Measurements from ENCODE around the gene DCAF5. TPM values are rescaled to one million over a fixed set of nuclear protein-coding genes. Genes with fewer than 3 reads are reported as not detected.

Gene DCAF5
- total RNA-seq, 1 experiment from 2014 or later = 45.5 TPM

DNA sequence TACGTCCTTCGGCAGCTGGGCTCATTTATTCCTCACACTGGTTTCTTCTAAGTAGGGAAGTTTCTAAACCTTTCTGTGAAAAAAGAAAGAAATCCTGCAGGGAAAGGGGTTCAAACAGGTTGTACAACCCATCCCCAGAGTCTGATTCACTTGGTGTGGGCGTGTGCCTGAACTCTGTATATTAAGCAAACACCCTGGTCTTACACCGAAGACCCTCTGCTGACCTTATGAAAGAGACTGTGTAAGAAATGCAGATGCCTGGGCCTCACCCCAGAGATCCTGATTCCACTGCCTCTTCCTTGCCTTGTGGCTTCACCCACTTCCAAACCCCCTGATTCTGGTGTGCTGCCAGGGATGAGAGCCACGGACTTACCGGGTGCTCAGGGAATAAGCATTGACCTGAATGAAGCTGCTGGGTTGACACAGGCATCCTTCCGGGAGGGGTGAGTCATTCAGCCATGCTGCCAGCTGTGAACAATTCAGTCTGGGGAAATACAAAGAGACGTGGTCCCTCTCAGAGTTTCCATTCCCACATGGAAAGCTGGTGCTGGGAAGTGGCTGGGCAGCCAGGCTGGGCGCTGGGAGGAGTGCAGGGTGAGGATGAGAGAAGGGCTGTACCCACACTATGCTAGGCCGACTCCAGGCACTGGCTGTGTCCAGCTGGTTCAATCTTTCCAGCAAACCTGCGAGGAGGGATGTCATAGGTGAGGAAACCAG is 147.3 kb downstream of the DCAF5 start:
- H3K36me3 ChIP-seq (ENCODE audit: insufficient read depth, low read length) = no peaks in the 10 kb centered on the region
- no peak overlapping the region for H2AFZ ChIP-seq (ENCODE audit: low read length)
- H3K27me3 ChIP-seq (ENCODE audit: low read length) = 0 out of 2 replicates have a peak, but pooled peaks cover 2% of the 10 kb centered on the region
- no peaks in the 10 kb centered on the region for H3K9me2 ChIP-seq (replicated peaks; ENCODE audit: insufficient read depth, low read length)
- no peaks in the 10 kb centered on the region for H3K79me2 ChIP-seq (ENCODE audit: low read length)
- no peak overlapping the region for H3K9ac ChIP-seq (ENCODE audit: low read length)
- no peak overlapping the region for H3K4me3 ChIP-seq (ENCODE audit: low read length)
- no peaks in the 10 kb centered on the region for H3K4me1 ChIP-seq (ENCODE audit: low read length)
- DNase-seq = no peak
- H4K20me1 ChIP-seq (ENCODE audit: insufficient read depth, low read depth, low read length) = 0 out of 2 replicates have a peak, but pooled peaks cover 3% of the 10 kb centered on the region
- no peak overlapping the region for H3K4me2 ChIP-seq (ENCODE audit: low read depth, low read length, poor library complexity, severe bottlenecking)
- H3K9me3 ChIP-seq (ENCODE audit: low read length) = no peaks in the 10 kb centered on the region
- no peak overlapping the region for H3K27ac ChIP-seq (ENCODE audit: low read length)

GRCh38 chr14:69004731-69005431 is 148.0 kb downstream of the DCAF5 start:
- H3K4me1 ChIP-seq (ENCODE audit: low read length) = no peaks in the 10 kb centered on the region

DNA sequence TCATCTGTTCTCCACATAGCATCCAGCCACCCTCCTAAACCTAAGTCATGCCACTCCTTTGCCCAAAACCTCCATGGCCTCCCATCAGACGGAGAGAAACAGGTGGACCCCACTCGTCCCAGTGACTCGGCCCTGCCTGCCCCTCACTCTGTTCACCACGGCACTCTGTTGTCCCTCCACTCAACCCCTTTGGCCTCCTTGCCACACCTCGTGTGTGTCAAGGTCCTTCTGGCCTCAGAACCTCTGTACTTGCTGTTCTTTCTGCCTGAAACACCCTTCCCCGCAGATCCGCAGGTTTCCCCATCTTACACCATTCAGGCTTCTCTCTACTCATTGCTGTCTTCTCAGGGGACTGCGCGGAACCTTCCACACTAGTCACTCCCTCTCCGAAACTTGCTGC is 149.3 kb downstream of the DCAF5 start:
- Histone ChIP-seq H2AFZ (ENCODE audit: low read length) (no peak overlapping the region), H3K4me1 (ENCODE audit: low read length) (no peaks in the 10 kb centered on the region), H3K9me3 (ENCODE audit: low read length) (no peaks in the 10 kb centered on the region)

More at GRCh38 chr14:69004731-69005431, 148.0 kb downstream of the DCAF5 start:
- Histone ChIP-seq H3K9me3 (ENCODE audit: low read length) (no peaks in the 10 kb centered on the region), H3K9me2 (replicated peaks; ENCODE audit: insufficient read depth, low read length) (no peaks in the 10 kb centered on the region), H3K79me2 (ENCODE audit: low read length) (no peaks in the 10 kb centered on the region), H3K36me3 (ENCODE audit: insufficient read depth, low read length) (no peaks in the 10 kb centered on the region), H3K4me2 (ENCODE audit: low read depth, low read length, poor library complexity, severe bottlenecking) (no peak overlapping the region), H4K20me1 (ENCODE audit: insufficient read depth, low read depth, low read length) (0 out of 2 replicates have a peak, but pooled peaks cover 3% of the 10 kb centered on the region), H3K4me3 (ENCODE audit: low read length) (no peak overlapping the region), H3K9ac (ENCODE audit: low read length) (no peak overlapping the region), H2AFZ (ENCODE audit: low read length) (no peak overlapping the region), H3K27ac (ENCODE audit: low read length) (no peak overlapping the region), H3K27me3 (ENCODE audit: low read length) (0 out of 2 replicates have a peak, but pooled peaks cover 2% of the 10 kb centered on the region)
- DNase-seq = no peak

DNA sequence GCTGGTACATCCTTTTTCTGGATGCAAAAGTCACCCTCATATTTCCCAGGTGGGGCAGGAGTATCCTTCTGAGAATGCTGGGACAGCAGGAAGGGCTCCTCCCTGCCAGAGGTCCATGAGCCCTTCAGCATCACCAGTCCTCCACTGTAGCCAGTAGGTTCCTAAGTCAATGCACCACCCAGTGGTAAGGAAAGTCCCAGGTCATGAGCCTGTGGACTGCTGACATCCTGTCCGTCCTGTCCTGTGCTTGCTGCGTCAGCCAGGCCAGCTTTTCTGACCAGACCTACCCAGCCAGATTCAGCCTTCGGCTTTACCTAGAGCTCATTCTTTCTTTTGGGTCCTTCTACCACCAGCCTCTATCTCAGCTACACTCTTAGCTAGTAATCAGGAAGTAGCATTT is 150.8 kb downstream of the DCAF5 start:
- Histone ChIP-seq H3K27me3 (ENCODE audit: low read length) (0 out of 2 replicates have a peak, but pooled peaks cover 2% of the 10 kb centered on the region), H4K20me1 (ENCODE audit: insufficient read depth, low read depth, low read length) (0 out of 2 replicates have a peak, but pooled peaks cover 3% of the 10 kb centered on the region), H2AFZ (ENCODE audit: low read length) (no peak overlapping the region), H3K4me1 (ENCODE audit: low read length) (no peaks in the 10 kb centered on the region), H3K27ac (ENCODE audit: low read length) (no peak overlapping the region), H3K4me3 (ENCODE audit: low read length) (no peak overlapping the region), H3K4me2 (ENCODE audit: low read depth, low read length, poor library complexity, severe bottlenecking) (no peak overlapping the region), H3K9ac (ENCODE audit: low read length) (no peak overlapping the region), H3K9me3 (ENCODE audit: low read length) (no peaks in the 10 kb centered on the region), H3K36me3 (ENCODE audit: insufficient read depth, low read length) (no peaks in the 10 kb centered on the region), H3K79me2 (ENCODE audit: low read length) (no peaks in the 10 kb centered on the region), H3K9me2 (replicated peaks; ENCODE audit: insufficient read depth, low read length) (no peaks in the 10 kb centered on the region)
- no peak for DNase-seq

More for the DNA sequence above, 149.3 kb downstream of the DCAF5 start:
- no peaks in the 10 kb centered on the region for H3K79me2 ChIP-seq (ENCODE audit: low read length)
- H3K4me2 ChIP-seq (ENCODE audit: low read depth, low read length, poor library complexity, severe bottlenecking) = no peak overlapping the region
- H4K20me1 ChIP-seq (ENCODE audit: insufficient read depth, low read depth, low read length) = 0 out of 2 replicates have a peak, but pooled peaks cover 3% of the 10 kb centered on the region
- H3K4me3 ChIP-seq (ENCODE audit: low read length) = no peak overlapping the region
- DNase-seq = no peak
- H3K27ac ChIP-seq (ENCODE audit: low read length) = no peak overlapping the region
- no peak overlapping the region for H3K9ac ChIP-seq (ENCODE audit: low read length)
- 0 out of 2 replicates have a peak, but pooled peaks cover 2% of the 10 kb centered on the region for H3K27me3 ChIP-seq (ENCODE audit: low read length)
- no peaks in the 10 kb centered on the region for H3K9me2 ChIP-seq (replicated peaks; ENCODE audit: insufficient read depth, low read length)
- no peaks in the 10 kb centered on the region for H3K36me3 ChIP-seq (ENCODE audit: insufficient read depth, low read length)

DNA sequence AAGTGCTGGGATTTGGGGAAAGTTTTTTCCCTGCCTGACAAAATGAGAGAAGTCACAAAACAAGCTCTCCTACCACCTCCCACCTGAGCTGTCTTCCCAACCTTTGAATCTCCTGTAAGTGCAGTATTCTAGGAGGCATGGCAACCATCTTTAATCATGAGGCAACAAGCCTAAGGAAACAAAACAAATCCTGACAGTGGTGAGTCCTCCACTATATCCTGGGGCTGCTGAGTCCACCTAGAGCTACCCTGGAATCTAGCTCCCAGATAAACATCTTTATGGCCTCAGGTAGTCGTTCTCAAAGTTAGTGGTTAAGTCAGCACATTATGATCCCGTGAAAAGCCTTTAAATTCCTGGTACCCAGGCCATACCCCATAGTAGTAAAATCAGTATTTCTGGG is 151.5 kb downstream of the DCAF5 start:
- H3K4me3 ChIP-seq (ENCODE audit: low read length) = no peak overlapping the region
- H3K9me3 ChIP-seq (ENCODE audit: low read length) = no peaks in the 10 kb centered on the region
- H3K4me1 ChIP-seq (ENCODE audit: low read length) = no peaks in the 10 kb centered on the region
- H4K20me1 ChIP-seq (ENCODE audit: insufficient read depth, low read depth, low read length) = 0 out of 2 replicates have a peak, but pooled peaks cover 3% of the 10 kb centered on the region
- no peaks in the 10 kb centered on the region for H3K79me2 ChIP-seq (ENCODE audit: low read length)
- H3K9me2 ChIP-seq (replicated peaks; ENCODE audit: insufficient read depth, low read length) = no peaks in the 10 kb centered on the region
- H3K9ac ChIP-seq (ENCODE audit: low read length) = no peak overlapping the region
- H3K4me2 ChIP-seq (ENCODE audit: low read depth, low read length, poor library complexity, severe bottlenecking) = no peak overlapping the region
- H2AFZ ChIP-seq (ENCODE audit: low read length) = no peak overlapping the region
- H3K36me3 ChIP-seq (ENCODE audit: insufficient read depth, low read length) = no peaks in the 10 kb centered on the region
- H3K27ac ChIP-seq (ENCODE audit: low read length) = no peak overlapping the region
- no peak for DNase-seq
- H3K27me3 ChIP-seq (ENCODE audit: low read length) = no peaks in the 10 kb centered on the region

Small RNA genes lying within 50 kb of the gene (small RNA-seq; reads per million reads assigned to genes)
- gene RF00019 = not detected
- gene RPS29P1 = not detected

Other genes starting within 250 kb of the DCAF5 start
- gene ACTN1, start 173.8 kb downstream of the DCAF5 start, total RNA-seq (2014; rRNA removed; shearing (Covaris generic); ENCODE audit: low replicate concordance) = 1.1 TPM in 1 of 2 replicates, not detected in the other
- gene EXD2, start 38.4 kb upstream of the DCAF5 start, total RNA-seq (2014; rRNA removed; shearing (Covaris generic); ENCODE audit: low replicate concordance) = 12.6 and 21.3 TPM in 2 replicates
- gene GALNT16, start 107.0 kb upstream of the DCAF5 start, total RNA-seq (2014; rRNA removed; shearing (Covaris generic); ENCODE audit: low replicate concordance) = 0.15 TPM in 1 of 2 replicates, not detected in the other
- gene ERH, start 245.2 kb upstream of the DCAF5 start, total RNA-seq (2014; rRNA removed; shearing (Covaris generic); ENCODE audit: low replicate concordance) = 168 and 296 TPM in 2 replicates
- gene SLC39A9, start 245.6 kb upstream of the DCAF5 start, total RNA-seq (2014; rRNA removed; shearing (Covaris generic); ENCODE audit: low replicate concordance) = 111 and 161 TPM in 2 replicates

Data from Karpas-422 (cell line).